Liver (tissue), 3 donors: Measurements from ENCODE around the gene SPTBN2.

Source experiments
- EGR1 ChIP-seq, 2 donors: IDR thresholded peaks; 2 replicates each; pipeline ENCODE4 v1.6.1; 2016 to 2018; ENCODE audit warnings: antibody characterized with exemption in 2 of 2, low read depth in 2 of 2
- GABPA ChIP-seq, 2 donors: IDR thresholded peaks in 1 of 2; conservative IDR thresholded peaks in 1 of 2; 2 replicates each; pipeline ENCODE4 v1.6.1; 2016; ENCODE audit warnings: antibody characterized with exemption in 2 of 2, mild to moderate bottlenecking in 1 of 2, moderate library complexity in 1 of 2
- JUND ChIP-seq, 2 donors: IDR thresholded peaks; 2 replicates each; pipeline ENCODE4 v1.6.1; 2016; ENCODE audit warnings: antibody characterized with exemption in 2 of 2
- NR2F2 ChIP-seq: IDR thresholded peaks from 2 replicates; pipeline ENCODE4 v1.6.1; 2016; ENCODE audit warnings: antibody characterized with exemption
- RAD21 ChIP-seq, 2 donors: IDR thresholded peaks; 2 replicates each; pipeline ENCODE4 v1.6.1; 2016; ENCODE audit warnings: antibody characterized with exemption in 2 of 2, mild to moderate bottlenecking in 2 of 2
- RXRA ChIP-seq, 2 donors: IDR thresholded peaks; 2 replicates each; pipeline ENCODE4 v1.6.1; 2017 to 2018; ENCODE audit warnings: antibody characterized with exemption in 2 of 2, mild to moderate bottlenecking in 1 of 2
- SP1 ChIP-seq: IDR thresholded peaks from 2 replicates; pipeline ENCODE4 v1.6.1; 2018; ENCODE audit warnings: antibody characterized with exemption, mild to moderate bottlenecking
- TAF1 ChIP-seq: conservative IDR thresholded peaks from 2 replicates; pipeline ENCODE4 v1.6.1; 2016; ENCODE audit warnings: antibody characterized with exemption, mild to moderate bottlenecking
- TF ChIP-seq, protein P1 (sequence below): fragments of 150-350 bp; IDR thresholded peaks from 2 replicates; pipeline ENCODE4 v1.5.1; 2017; ENCODE audit warnings: improper control_type of control experiment, low read depth, low read length; ENCODE audit not compliant: missing input control
- TF ChIP-seq, protein P2 (sequence below): IDR thresholded peaks from 2 replicates; pipeline ENCODE4 v1.6.1; 2016; ENCODE audit warnings: antibody characterized with exemption
- TF ChIP-seq, protein P3 (sequence below): IDR thresholded peaks from 2 replicates; pipeline ENCODE4 v1.6.1; 2016; ENCODE audit warnings: antibody characterized with exemption
- TF ChIP-seq, protein P4 (sequence below): IDR thresholded peaks from 2 replicates; pipeline ENCODE4 v1.6.1; 2016; ENCODE audit warnings: antibody characterized with exemption, mild to moderate bottlenecking
- donor health status: healthy.
- donor health status: healthy.

DNA sequence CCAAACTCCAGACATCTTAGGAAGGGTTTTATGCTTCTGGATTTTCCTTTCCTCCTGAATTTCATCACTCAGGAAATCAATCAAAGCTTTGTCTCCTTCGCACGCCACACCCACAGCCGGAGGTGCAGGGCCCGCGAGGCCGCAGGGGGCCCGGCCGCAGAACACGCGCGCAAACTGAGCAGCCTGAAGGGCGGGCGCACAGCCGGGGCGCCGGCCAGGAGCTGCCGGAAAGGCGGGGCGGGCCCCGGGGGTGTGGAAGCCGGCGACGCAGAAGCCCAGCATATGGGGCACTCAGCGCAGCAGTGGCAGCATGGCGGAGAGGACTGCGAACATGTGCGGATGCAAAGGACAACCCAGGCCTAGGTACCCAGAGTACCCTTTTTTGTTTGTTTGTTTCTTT is 33.1 kb upstream of the SPTBN2 start:
- TF ChIP-seq, protein P1, sequence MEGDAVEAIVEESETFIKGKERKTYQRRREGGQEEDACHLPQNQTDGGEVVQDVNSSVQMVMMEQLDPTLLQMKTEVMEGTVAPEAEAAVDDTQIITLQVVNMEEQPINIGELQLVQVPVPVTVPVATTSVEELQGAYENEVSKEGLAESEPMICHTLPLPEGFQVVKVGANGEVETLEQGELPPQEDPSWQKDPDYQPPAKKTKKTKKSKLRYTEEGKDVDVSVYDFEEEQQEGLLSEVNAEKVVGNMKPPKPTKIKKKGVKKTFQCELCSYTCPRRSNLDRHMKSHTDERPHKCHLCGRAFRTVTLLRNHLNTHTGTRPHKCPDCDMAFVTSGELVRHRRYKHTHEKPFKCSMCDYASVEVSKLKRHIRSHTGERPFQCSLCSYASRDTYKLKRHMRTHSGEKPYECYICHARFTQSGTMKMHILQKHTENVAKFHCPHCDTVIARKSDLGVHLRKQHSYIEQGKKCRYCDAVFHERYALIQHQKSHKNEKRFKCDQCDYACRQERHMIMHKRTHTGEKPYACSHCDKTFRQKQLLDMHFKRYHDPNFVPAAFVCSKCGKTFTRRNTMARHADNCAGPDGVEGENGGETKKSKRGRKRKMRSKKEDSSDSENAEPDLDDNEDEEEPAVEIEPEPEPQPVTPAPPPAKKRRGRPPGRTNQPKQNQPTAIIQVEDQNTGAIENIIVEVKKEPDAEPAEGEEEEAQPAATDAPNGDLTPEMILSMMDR = no peak
- TF ChIP-seq EGR1 (IDR thresholded peaks at IDR 0.05; ENCODE audit: low read depth in 2 of 2) (no peak), NR2F2 (no peak), TAF1 (no peak), SP1 (no peak), GABPA (IDR thresholded peaks at IDR 0.05 in 1 of 2, conservative IDR thresholded peaks at IDR 0.05 in 1 of 2) (no peak), RXRA (IDR thresholded peaks at IDR 0.05) (no peak), RAD21 (IDR thresholded peaks at IDR 0.05) (no peak), JUND (IDR thresholded peaks at IDR 0.05) (no peak)
- TF ChIP-seq, protein P2, sequence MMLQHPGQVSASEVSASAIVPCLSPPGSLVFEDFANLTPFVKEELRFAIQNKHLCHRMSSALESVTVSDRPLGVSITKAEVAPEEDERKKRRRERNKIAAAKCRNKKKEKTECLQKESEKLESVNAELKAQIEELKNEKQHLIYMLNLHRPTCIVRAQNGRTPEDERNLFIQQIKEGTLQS = no peak
- TF ChIP-seq, protein P3, sequence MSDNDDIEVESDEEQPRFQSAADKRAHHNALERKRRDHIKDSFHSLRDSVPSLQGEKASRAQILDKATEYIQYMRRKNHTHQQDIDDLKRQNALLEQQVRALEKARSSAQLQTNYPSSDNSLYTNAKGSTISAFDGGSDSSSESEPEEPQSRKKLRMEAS = no peak
- TF ChIP-seq, protein P4, sequence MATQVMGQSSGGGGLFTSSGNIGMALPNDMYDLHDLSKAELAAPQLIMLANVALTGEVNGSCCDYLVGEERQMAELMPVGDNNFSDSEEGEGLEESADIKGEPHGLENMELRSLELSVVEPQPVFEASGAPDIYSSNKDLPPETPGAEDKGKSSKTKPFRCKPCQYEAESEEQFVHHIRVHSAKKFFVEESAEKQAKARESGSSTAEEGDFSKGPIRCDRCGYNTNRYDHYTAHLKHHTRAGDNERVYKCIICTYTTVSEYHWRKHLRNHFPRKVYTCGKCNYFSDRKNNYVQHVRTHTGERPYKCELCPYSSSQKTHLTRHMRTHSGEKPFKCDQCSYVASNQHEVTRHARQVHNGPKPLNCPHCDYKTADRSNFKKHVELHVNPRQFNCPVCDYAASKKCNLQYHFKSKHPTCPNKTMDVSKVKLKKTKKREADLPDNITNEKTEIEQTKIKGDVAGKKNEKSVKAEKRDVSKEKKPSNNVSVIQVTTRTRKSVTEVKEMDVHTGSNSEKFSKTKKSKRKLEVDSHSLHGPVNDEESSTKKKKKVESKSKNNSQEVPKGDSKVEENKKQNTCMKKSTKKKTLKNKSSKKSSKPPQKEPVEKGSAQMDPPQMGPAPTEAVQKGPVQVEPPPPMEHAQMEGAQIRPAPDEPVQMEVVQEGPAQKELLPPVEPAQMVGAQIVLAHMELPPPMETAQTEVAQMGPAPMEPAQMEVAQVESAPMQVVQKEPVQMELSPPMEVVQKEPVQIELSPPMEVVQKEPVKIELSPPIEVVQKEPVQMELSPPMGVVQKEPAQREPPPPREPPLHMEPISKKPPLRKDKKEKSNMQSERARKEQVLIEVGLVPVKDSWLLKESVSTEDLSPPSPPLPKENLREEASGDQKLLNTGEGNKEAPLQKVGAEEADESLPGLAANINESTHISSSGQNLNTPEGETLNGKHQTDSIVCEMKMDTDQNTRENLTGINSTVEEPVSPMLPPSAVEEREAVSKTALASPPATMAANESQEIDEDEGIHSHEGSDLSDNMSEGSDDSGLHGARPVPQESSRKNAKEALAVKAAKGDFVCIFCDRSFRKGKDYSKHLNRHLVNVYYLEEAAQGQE = no peak
